ENCODE data around the gene TSGA10IP. TPM values are rescaled to one million over a fixed set of nuclear protein-coding genes. Genes with fewer than 3 reads are reported as not detected.

The TSGA10IP gene
- total RNA-seq, 1 experiment from 2014 or later = not detected

GRCh38 chr11:65900899-65901180 is 44.4 kb upstream of the TSGA10IP start:
- ATAC-seq (no peak), DNase-seq (ENCODE audit: low read depth, low spot score) (no peak)
- in situ Hi-C loops (cut with HindIII; ENCODE audit: low pct_unique_long_range_greater_than_20kb, low sequenced_read_pairs) (no loop called here), intact Hi-C loops (cut with micrococcal nuclease; ENCODE audit: unreplicated experiment) (no loop called here)
- Histone ChIP-seq H3K4me1 (ENCODE audit: control insufficient read depth, insufficient read depth, low read length) (peaks cover 54% of the 10 kb centered on the region), H3K27me3 (ENCODE audit: control insufficient read depth, insufficient read depth, low read length) (no peaks in the 10 kb centered on the region), H3K27ac (ENCODE audit: low read length) (peak overlapping the region; percentile 99), H3K9me3 (ENCODE audit: control insufficient read depth, insufficient read depth, low read depth, low read length) (no peaks in the 10 kb centered on the region), H3K4me3 (ENCODE audit: low read depth in 2 of 2, low read length in 2 of 2) (peak overlapping the region; percentile 61 to 82), H3K36me3 (ENCODE audit: control insufficient read depth, insufficient read depth, low read length) (no peaks in the 10 kb centered on the region; the same call in 1 of the 2 replicates)
- ChIA-PET CTCF (interaction anchor here (0.7 to 1.2 kb wide), 2 partner anchors 12 to 15 kb away, joined by 4 to 11 read pairs; partner anchors contain the start of gene FIBP), POLR2A (interaction anchor here (0.6 to 3.4 kb wide), 10 partner anchors 10 to 1899 kb away, joined by 3 to 35 read pairs (median 3); partner anchors contain the start of genes CCDC85B and FIBP)
- BruUV-seq (replicated peaks) = TSS peak; percentile 98
- no peak for TF ChIP-seq REST (IDR thresholded peaks at IDR 0.05; ENCODE audit: insufficient read depth in 1 of 2, low read depth in 2 of 2, low read length in 1 of 2)
- TF ChIP-seq TCF7L2 (IDR thresholded peaks at IDR 0.05; ENCODE audit: low read depth, low read length) = no peak
- TF ChIP-seq SIN3A (IDR thresholded peaks at IDR 0.05; ENCODE audit: borderline replicate concordance, insufficient read depth, low read depth, low read length) = no peak
- no peak for TF ChIP-seq POLR2AphosphoS5 (IDR thresholded peaks at IDR 0.05; ENCODE audit: low read depth, low read length)

- TF ChIP-seq CTCF (IDR thresholded peaks at IDR 0.05) = no peak
- peak; percentile 92 for TF ChIP-seq POLR2AphosphoS5 (IDR thresholded peaks at IDR 0.05; ENCODE audit: low read depth, low read length)
- peak; percentile 83; the same call in 1 of the 2 replicates for TF ChIP-seq SIN3A (IDR thresholded peaks at IDR 0.05; ENCODE audit: borderline replicate concordance, insufficient read depth, low read depth, low read length)
- peak overlapping the region in 1 of 2 experiments; percentile 15; a peak in 2 of 4 replicates for H3K4me3 ChIP-seq (ENCODE audit: low read depth in 2 of 2, low read length in 2 of 2)
- H3K27ac ChIP-seq (ENCODE audit: low read length) = peak overlapping the region; percentile 99
- POLR2A ChIA-PET = interaction anchor here (0.7 to 3.4 kb wide), 2 partner anchors 9 to 14 kb away, joined by 3 to 35 read pairs; no protein-coding TSS in a partner anchor
- peak; percentile 69 for ATAC-seq
- intact Hi-C loops (cut with micrococcal nuclease; ENCODE audit: unreplicated experiment) = no loop called here
- H3K4me1 ChIP-seq (ENCODE audit: control insufficient read depth, insufficient read depth, low read length) = peaks cover 59% of the 10 kb centered on the region
- no peaks in the 10 kb centered on the region; the same call in 1 of the 2 replicates for H3K36me3 ChIP-seq (ENCODE audit: control insufficient read depth, insufficient read depth, low read length)
- CTCF ChIA-PET = interaction anchor here (1.0 kb wide), 1 partner anchor 9 kb away, joined by 3 read pairs; no protein-coding TSS in a partner anchor
- no TSS peak for BruUV-seq (replicated peaks)
- no peaks in the 10 kb centered on the region for H3K9me3 ChIP-seq (ENCODE audit: control insufficient read depth, insufficient read depth, low read depth, low read length)
- H3K27me3 ChIP-seq (ENCODE audit: control insufficient read depth, insufficient read depth, low read length) = no peaks in the 10 kb centered on the region
- DNase-seq (ENCODE audit: low read depth, low spot score) = peak; percentile 95
- in situ Hi-C loops (cut with HindIII; ENCODE audit: low pct_unique_long_range_greater_than_20kb, low sequenced_read_pairs) = no loop called here
Measured at GRCh38 chr11:65903068-65903481, 42.2 kb upstream of the TSGA10IP start.

GRCh38 chr11:65903715-65904114 is 41.6 kb upstream of the TSGA10IP start:
- ChIA-PET POLR2A (interaction anchor here (0.6 to 0.7 kb wide), 2 partner anchors 8 to 12 kb away, joined by 3 read pairs; no protein-coding TSS in a partner anchor), CTCF (interaction anchor here (1.0 kb wide), 1 partner anchor 8 kb away, joined by 3 read pairs; no protein-coding TSS in a partner anchor)
- Histone ChIP-seq H3K36me3 (ENCODE audit: control insufficient read depth, insufficient read depth, low read length) (no peaks in the 10 kb centered on the region), H3K4me1 (ENCODE audit: control insufficient read depth, insufficient read depth, low read length) (peaks cover 65% of the 10 kb centered on the region), H3K27me3 (ENCODE audit: control insufficient read depth, insufficient read depth, low read length) (no peaks in the 10 kb centered on the region), H3K9me3 (ENCODE audit: control insufficient read depth, insufficient read depth, low read depth, low read length) (no peaks in the 10 kb centered on the region), H3K4me3 (ENCODE audit: low read depth in 2 of 2, low read length in 2 of 2) (no peak overlapping the region), H3K27ac (ENCODE audit: low read length) (peak overlapping the region; percentile 99)
- in situ Hi-C loops (cut with HindIII; ENCODE audit: low pct_unique_long_range_greater_than_20kb, low sequenced_read_pairs) = no loop called here
- BruUV-seq (replicated peaks) = no TSS peak
- TF ChIP-seq POLR2AphosphoS5 (IDR thresholded peaks at IDR 0.05; ENCODE audit: low read depth, low read length) = no peak; the same call in 1 of the 2 replicates
- no peak for TF ChIP-seq SIN3A (IDR thresholded peaks at IDR 0.05; ENCODE audit: borderline replicate concordance, insufficient read depth, low read depth, low read length)
- TF ChIP-seq TCF7L2 (IDR thresholded peaks at IDR 0.05; ENCODE audit: low read depth, low read length) = peak; percentile 83
- ATAC-seq = peak; percentile 1; the same call in 1 of the 2 replicates
- no peak for DNase-seq (ENCODE audit: low read depth, low spot score)
- intact Hi-C loops (cut with micrococcal nuclease; ENCODE audit: unreplicated experiment) = no loop called here
